NT2/D1 (cell line): ENCODE results near the gene AGR3.

Source experiments
- DNase-seq: peaks from one replicate; pipeline ENCODE4 v3.0.0-alpha.2; 2011; ENCODE audit warnings: low read depth, low spot score
- H3K27me3 ChIP-seq: 2 replicates; pipeline ENCODE4 v1.6.0; 2011; ENCODE audit warnings: mild to moderate bottlenecking; ENCODE audit not compliant: insufficient read length, insufficient read depth
- H3K36me3 ChIP-seq: 2 replicates; pipeline ENCODE4 v1.6.1; 2011; ENCODE audit warnings: mild to moderate bottlenecking, low read length, mixed read lengths; ENCODE audit not compliant: insufficient read depth, insufficient read length
- H3K4me1 ChIP-seq: 2 replicates; pipeline ENCODE4 v1.5.1; 2011; ENCODE audit not compliant: insufficient read depth, insufficient read length
- H3K4me3 ChIP-seq: 2 replicates; pipeline ENCODE4 v1.5.1; 2011; ENCODE audit warnings: low read depth; ENCODE audit not compliant: insufficient read length
- H3K9ac ChIP-seq: 2 replicates; pipeline ENCODE4 v1.6.0; 2011; ENCODE audit warnings: low read depth; ENCODE audit not compliant: insufficient read length
- H3K9me3 ChIP-seq: 2 replicates; pipeline ENCODE4 v1.5.1; 2011; ENCODE audit warnings: mild to moderate bottlenecking, low read length; ENCODE audit not compliant: insufficient read depth
- SUZ12 ChIP-seq: IDR thresholded peaks from 2 replicates; pipeline ENCODE4 v1.6.1; 2011; ENCODE audit not compliant: insufficient read length, insufficient read depth; ENCODE audit errors: extremely low read depth
- YY1 ChIP-seq: IDR thresholded peaks from 2 replicates; pipeline ENCODE4 v1.6.1; 2011; ENCODE audit not compliant: insufficient read length, insufficient read depth
- ZNF274 ChIP-seq: IDR thresholded peaks from 2 replicates; pipeline ENCODE4 v1.6.1; 2011; ENCODE audit warnings: mild to moderate bottlenecking, low read depth, low read length

Gene AGR3

GRCh38 chr7:16826060-16826459, 55.7 kb downstream of the AGR3 start:
- no peak overlapping the region for H3K4me3 ChIP-seq
- H3K4me1 ChIP-seq, result no peaks in the 10 kb centered on the region
- no peaks in the 10 kb centered on the region for H3K9me3 ChIP-seq
- DNase-seq, result no peak
- no peak overlapping the region for H3K9ac ChIP-seq
- TF ChIP-seq ZNF274 (no peak), SUZ12 (no peak), YY1 (no peak)
- no peaks in the 10 kb centered on the region for H3K27me3 ChIP-seq
- H3K36me3 ChIP-seq, result no peaks in the 10 kb centered on the region

- Histone ChIP-seq H3K27me3 (no peaks in the 10 kb centered on the region), H3K9me3 (no peaks in the 10 kb centered on the region), H3K4me3 (no peak overlapping the region), H3K36me3 (no peaks in the 10 kb centered on the region), H3K9ac (no peak overlapping the region), H3K4me1 (no peaks in the 10 kb centered on the region)
- TF ChIP-seq YY1 (no peak), ZNF274 (no peak), SUZ12 (no peak)
- DNase-seq, result no peak
Observed at GRCh38 chr7:16822029-16822428, 59.8 kb downstream of the AGR3 start.

DNA sequence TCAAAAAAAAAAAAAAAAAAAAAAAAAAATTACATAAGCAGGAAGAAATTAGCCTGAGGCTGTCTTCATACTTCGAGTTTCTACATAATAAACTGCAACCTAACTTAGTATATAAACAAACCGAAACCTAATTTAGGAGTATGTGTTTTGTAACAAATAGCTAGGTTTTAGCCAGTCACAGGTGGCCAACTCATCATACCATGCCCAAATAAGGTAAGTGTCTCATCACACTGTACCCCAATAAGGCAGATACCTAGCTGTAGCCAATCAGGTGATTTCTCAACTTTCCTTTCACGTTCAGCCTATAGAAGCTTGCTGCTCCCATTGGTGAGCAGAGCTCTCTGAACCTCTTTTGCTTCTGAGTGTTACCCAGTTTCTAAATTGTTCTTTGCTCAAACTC, 63.1 kb downstream of the AGR3 start:
- H3K27me3 ChIP-seq, result no peaks in the 10 kb centered on the region
- H3K9me3 ChIP-seq, result no peaks in the 10 kb centered on the region
- DNase-seq, result no peak
- no peak overlapping the region for H3K9ac ChIP-seq
- no peaks in the 10 kb centered on the region for H3K36me3 ChIP-seq
- H3K4me1 ChIP-seq, result no peaks in the 10 kb centered on the region
- no peak overlapping the region for H3K4me3 ChIP-seq
- TF ChIP-seq ZNF274 (no peak), YY1 (no peak), SUZ12 (no peak)

DNA sequence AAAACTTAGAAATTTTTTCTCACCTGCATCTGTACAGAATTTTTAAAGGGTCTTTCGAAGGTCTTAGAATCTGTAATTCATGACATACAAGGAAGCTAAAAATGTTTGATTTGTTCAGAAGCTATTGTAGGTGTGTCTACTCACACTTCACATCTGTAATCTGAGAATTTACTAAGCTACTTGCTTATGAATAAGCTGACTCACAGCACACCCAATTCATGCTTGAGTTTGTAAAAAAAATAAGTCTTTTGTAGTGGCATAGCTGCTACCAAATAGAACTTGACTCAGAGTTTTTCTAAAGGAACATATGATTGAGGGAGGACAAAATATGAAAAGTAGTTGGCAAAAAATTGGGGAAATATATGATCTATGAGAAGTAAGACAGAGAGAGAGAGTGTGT, 64.2 kb downstream of the AGR3 start:
- Histone ChIP-seq H3K4me1 (no peaks in the 10 kb centered on the region), H3K9me3 (no peaks in the 10 kb centered on the region), H3K4me3 (no peak overlapping the region), H3K27me3 (no peaks in the 10 kb centered on the region), H3K9ac (no peak overlapping the region), H3K36me3 (no peaks in the 10 kb centered on the region)
- TF ChIP-seq SUZ12, result no peak
- no peak for TF ChIP-seq YY1
- TF ChIP-seq ZNF274, result no peak
- DNase-seq, result no peak

DNA sequence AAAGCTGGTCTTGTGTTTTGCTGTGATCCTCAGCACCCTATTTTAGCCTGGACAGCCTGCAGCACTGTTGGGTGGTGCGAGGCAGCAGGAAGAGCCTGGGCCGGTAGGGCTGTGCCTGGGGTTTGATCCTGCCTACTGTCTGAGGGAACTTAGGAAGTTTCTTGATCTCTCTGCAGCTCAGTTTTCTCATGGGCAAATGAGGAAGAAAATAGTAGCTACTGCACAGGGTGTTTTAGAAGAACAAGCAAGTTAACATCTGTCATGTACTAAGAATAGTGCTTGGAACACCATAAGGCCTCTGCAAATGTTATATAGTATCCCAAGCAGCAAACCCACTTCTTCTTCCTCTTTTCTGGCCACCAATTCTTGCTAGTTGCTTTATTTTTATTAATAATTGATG, 65.0 kb downstream of the AGR3 start:
- TF ChIP-seq ZNF274, result no peak
- TF ChIP-seq SUZ12, result no peak
- Histone ChIP-seq H3K36me3 (no peaks in the 10 kb centered on the region), H3K9me3 (no peaks in the 10 kb centered on the region), H3K27me3 (no peaks in the 10 kb centered on the region), H3K4me1 (no peaks in the 10 kb centered on the region), H3K9ac (no peak overlapping the region), H3K4me3 (no peak overlapping the region)
- DNase-seq, result no peak

DNA sequence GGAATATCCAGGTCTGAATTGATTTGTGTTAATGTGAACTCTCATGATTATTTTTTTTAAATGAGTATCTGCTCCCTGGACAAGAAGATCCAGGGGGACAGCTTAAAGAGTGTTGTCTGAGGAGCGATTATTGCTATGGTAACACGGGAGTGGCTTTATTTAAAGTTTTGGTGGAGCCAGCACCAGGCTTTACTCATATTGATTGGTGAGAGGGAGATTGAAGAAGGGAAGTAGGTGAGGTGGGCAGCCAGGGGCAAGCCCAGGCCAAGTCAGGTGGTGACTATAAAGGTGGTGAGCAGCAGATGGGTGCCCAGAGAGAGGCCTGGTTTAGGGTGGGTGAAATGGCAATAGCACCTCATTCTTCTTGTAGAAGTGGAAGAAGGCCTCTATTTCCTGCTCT, 66.8 kb downstream of the AGR3 start:
- no peaks in the 10 kb centered on the region for H3K9me3 ChIP-seq
- H3K4me1 ChIP-seq, result no peaks in the 10 kb centered on the region
- TF ChIP-seq SUZ12, result no peak
- TF ChIP-seq YY1, result no peak
- no peak for TF ChIP-seq ZNF274
- H3K36me3 ChIP-seq, result no peaks in the 10 kb centered on the region
- H3K9ac ChIP-seq, result no peak overlapping the region
- no peaks in the 10 kb centered on the region for H3K27me3 ChIP-seq
- H3K4me3 ChIP-seq, result no peak overlapping the region
- DNase-seq, result no peak

GRCh38 chr7:16813232-16813616, 68.6 kb downstream of the AGR3 start:
- no peak for TF ChIP-seq SUZ12
- no peak for TF ChIP-seq YY1
- no peak for TF ChIP-seq ZNF274
- Histone ChIP-seq H3K4me3 (no peak overlapping the region), H3K9me3 (no peaks in the 10 kb centered on the region), H3K9ac (no peak overlapping the region), H3K4me1 (no peaks in the 10 kb centered on the region), H3K36me3 (no peaks in the 10 kb centered on the region), H3K27me3 (no peaks in the 10 kb centered on the region)
- no peak for DNase-seq

GRCh38 chr7:16812542-16813231, 69.1 kb downstream of the AGR3 start:
- no peaks in the 10 kb centered on the region for H3K9me3 ChIP-seq
- no peak overlapping the region for H3K4me3 ChIP-seq
- TF ChIP-seq ZNF274 (no peak), SUZ12 (no peak), YY1 (no peak)
- H3K4me1 ChIP-seq, result no peaks in the 10 kb centered on the region
- no peaks in the 10 kb centered on the region for H3K27me3 ChIP-seq
- H3K9ac ChIP-seq, result no peak overlapping the region
- no peak for DNase-seq
- H3K36me3 ChIP-seq, result no peaks in the 10 kb centered on the region
